HepG2 (cell line): ENCODE data around the gene HHIPL1. TPM values are rescaled to one million over a fixed set of nuclear protein-coding genes. Genes with fewer than 3 reads are reported as not detected.
A peak's percentile ranks its signal among the peaks of the same experiment; 100 is the strongest.

Experiments
- ARNT ChIP-seq: fragments of 450-650 bp; IDR thresholded peaks from 2 replicates; pipeline ENCODE4 v1.6.1; 2017
- ATF1 ChIP-seq: IDR thresholded peaks from 2 replicates; pipeline ENCODE4 v1.6.1; 2016; ENCODE audit warnings: mild to moderate bottlenecking, control low read depth
- BRCA1 ChIP-seq: sonication (generic); formaldehyde crosslinking; IDR thresholded peaks from 2 replicates; pipeline ENCODE4 v1.4.0; 2020; ENCODE audit warnings: missing genetic modification reagents
- ELF1 ChIP-seq: sonication (generic); formaldehyde crosslinking; IDR thresholded peaks from 2 replicates; pipeline ENCODE4 v1.4.0; 2020; ENCODE audit warnings: missing genetic modification reagents
- GATA4 ChIP-seq: sonication (generic); IDR thresholded peaks from 2 replicates; pipeline ENCODE4 v1.6.1; 2016; ENCODE audit warnings: antibody characterized with exemption, low read depth, borderline replicate concordance
- HDAC2 ChIP-seq: sonication (generic); formaldehyde crosslinking; IDR thresholded peaks from 2 replicates; pipeline ENCODE4 v1.4.0; 2020; ENCODE audit warnings: missing genetic modification reagents
- HMG20B ChIP-seq: conservative IDR thresholded peaks from 2 replicates; pipeline ENCODE4 v1.6.1; 2016; ENCODE audit warnings: missing genetic modification reagents, missing compliant biosample characterization
- HNRNPK ChIP-seq: fragments of 200-400 bp; formaldehyde crosslinking; IDR thresholded peaks from 2 replicates; pipeline ENCODE4 v1.6.1; 2018; ENCODE audit warnings: low read length, low read depth, moderate library complexity, mild to moderate bottlenecking; ENCODE audit not compliant: poor library complexity, severe bottlenecking
- HNRNPL ChIP-seq: fragments of 200-400 bp; formaldehyde crosslinking; IDR thresholded peaks from 2 replicates; pipeline ENCODE4 v1.6.1; 2017; ENCODE audit warnings: mild to moderate bottlenecking, low read depth, low read length
- NCOA1 ChIP-seq: sonication (generic); formaldehyde crosslinking; IDR thresholded peaks from 2 replicates; pipeline ENCODE4 v1.9.0; 2021; ENCODE audit warnings: missing genetic modification reagents
- POLR2G ChIP-seq: fragments of 200-400 bp; formaldehyde crosslinking; IDR thresholded peaks from 2 replicates; pipeline ENCODE4 v1.6.1; 2018; ENCODE audit warnings: mild to moderate bottlenecking, low read depth, low read length, moderate library complexity
- SP1 ChIP-seq, 2 experiments: fragments of 450-650 bp in 1 of 2; sonication (generic) in 1 of 2; formaldehyde crosslinking in 1 of 2; IDR thresholded peaks; 2 replicates each; pipeline versions ENCODE4 v1.4.0 to v1.6.1; 2016 to 2020; ENCODE audit warnings: missing genetic modification reagents in 1 of 2
- SRY ChIP-seq: sonication (generic); formaldehyde crosslinking; IDR thresholded peaks from 2 replicates; pipeline ENCODE4 v1.8.0; 2022; ENCODE audit warnings: mild to moderate bottlenecking, missing genetic modification reagents
- STAT5B ChIP-seq: sonication (generic); formaldehyde crosslinking; IDR thresholded peaks from 2 replicates; pipeline ENCODE4 v1.4.0; 2020; ENCODE audit warnings: missing genetic modification reagents
- ZBTB49 ChIP-seq: sonication (generic); formaldehyde crosslinking; IDR thresholded peaks from 2 replicates; pipeline ENCODE4 v1.4.0; 2020; ENCODE audit warnings: missing genetic modification reagents, borderline replicate concordance
- ZFP41 ChIP-seq: sonication (generic); formaldehyde crosslinking; IDR thresholded peaks from 2 replicates; pipeline ENCODE4 v1.4.0; 2020; ENCODE audit warnings: mild to moderate bottlenecking, missing genetic modification reagents, borderline replicate concordance
- ZNF256 ChIP-seq: sonication (generic); formaldehyde crosslinking; conservative IDR thresholded peaks from 2 replicates; pipeline ENCODE4 v1.4.0; 2020; ENCODE audit warnings: missing genetic modification reagents
- ZNF337 ChIP-seq: sonication (generic); formaldehyde crosslinking; IDR thresholded peaks from 2 replicates; pipeline ENCODE4 v1.5.1; 2020; ENCODE audit warnings: missing genetic modification reagents, low read depth, mild to moderate bottlenecking, borderline replicate concordance
- ZNF570 ChIP-seq: sonication (generic); formaldehyde crosslinking; IDR thresholded peaks from 2 replicates; pipeline ENCODE4 v1.4.0; 2020; ENCODE audit warnings: mild to moderate bottlenecking, missing genetic modification reagents, borderline replicate concordance
- ZNF747 ChIP-seq: sonication (generic); formaldehyde crosslinking; IDR thresholded peaks from 2 replicates; pipeline ENCODE4 v1.8.1; 2023; ENCODE audit warnings: missing genetic modification reagents, mild to moderate bottlenecking, borderline replicate concordance
- ZNF761 ChIP-seq: sonication (generic); formaldehyde crosslinking; conservative IDR thresholded peaks from 2 replicates; pipeline ENCODE4 v1.4.0; 2020; ENCODE audit warnings: mild to moderate bottlenecking, missing genetic modification reagents
- ZSCAN21 ChIP-seq: sonication (generic); formaldehyde crosslinking; IDR thresholded peaks from 2 replicates; pipeline ENCODE4 v1.8.0; 2022; ENCODE audit warnings: mild to moderate bottlenecking, missing genetic modification reagents, moderate library complexity, borderline replicate concordance
- polyA plus RNA-seq, 8 experiments: library from polyadenylated mRNA; depleted of rRNA in 3 of 8; stranded (reverse) in 7 of 8; unstranded in 1 of 8; fragments of >200 nt; fragmentation: Illumina TruSeq in 4 of 8; extraction: Trizol in 4 of 8; gene quantifications; 2 replicates each; pipeline versions ENCODE4 v1.2.1 to v1.2.3, GENCODE V29; 2011 to 2016; ENCODE audit warnings: low read depth in 4 of 8, missing spikeins in 1 of 8, mixed read lengths in 1 of 8; ENCODE audit not compliant: insufficient read depth in 1 of 8
- total RNA-seq, 5 experiments: library from RNA; depleted of rRNA; stranded (reverse); fragments of >200 nt; fragmentation: Illumina TruSeq; extraction: Trizol; gene quantifications; 2 replicates each; pipeline ENCODE4 v1.2.3, GENCODE V29; 2016; ENCODE audit warnings: low read depth in 1 of 5
- TF ChIP-seq, protein P1 (sequence below): sonication (generic); formaldehyde crosslinking; IDR thresholded peaks from 2 replicates; pipeline ENCODE4 v1.8.0; 2023; ENCODE audit warnings: mild to moderate bottlenecking, missing genetic modification reagents
- TF ChIP-seq, protein P2 (sequence below): sonication (generic); formaldehyde crosslinking; IDR thresholded peaks from 2 replicates; pipeline ENCODE4 v1.5.0; 2020; ENCODE audit warnings: mild to moderate bottlenecking, missing genetic modification reagents, borderline replicate concordance

Gene HHIPL1
- total and polyA plus RNA-seq, 2 of the 13 experiments (the other 11 are each of a cell fraction or from before 2014, with no cell fraction given): not detected

DNA sequence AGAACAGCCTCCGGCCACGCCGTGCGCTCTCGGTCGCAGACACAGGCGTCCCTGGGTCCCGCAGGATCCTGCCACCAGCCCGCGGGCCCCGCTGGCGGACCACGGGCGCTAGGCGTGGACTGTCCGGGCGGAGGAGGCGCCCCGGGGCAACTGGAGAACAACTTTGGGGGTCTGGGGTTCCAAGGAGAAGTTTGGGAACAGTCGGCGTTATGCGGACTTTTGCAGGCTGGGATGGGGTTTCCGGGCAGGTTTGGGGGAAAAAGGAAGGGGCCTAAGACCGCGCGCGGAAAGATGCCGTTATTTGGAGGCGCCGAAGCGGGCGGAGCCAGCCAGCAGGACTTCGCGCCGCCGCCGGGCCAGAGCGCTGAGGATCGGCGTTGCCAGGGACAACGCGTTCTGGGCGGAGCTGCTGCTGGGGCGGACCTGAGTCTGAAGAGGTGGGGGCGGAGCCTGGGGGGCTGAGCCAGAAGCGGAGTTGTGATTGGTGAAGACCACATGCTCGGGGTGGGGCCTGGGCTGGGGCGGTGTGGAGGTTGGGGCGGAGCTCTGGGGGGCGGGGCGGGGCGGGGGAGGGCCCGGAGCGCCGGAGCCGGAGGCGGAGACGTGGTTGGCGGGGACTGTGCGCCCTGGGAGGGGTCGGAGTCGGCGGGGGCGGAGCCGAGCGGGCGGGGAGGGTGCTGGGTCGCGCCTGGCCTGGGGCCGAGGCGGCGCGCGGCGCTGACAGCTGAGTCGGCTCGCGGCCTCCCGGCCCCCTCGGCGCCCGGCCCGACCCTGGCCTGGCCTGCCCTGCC lies 38.9 kb downstream of the HHIPL1 start, which contains the start of gene CYP46A1 (continued):
- TF ChIP-seq, protein P1, sequence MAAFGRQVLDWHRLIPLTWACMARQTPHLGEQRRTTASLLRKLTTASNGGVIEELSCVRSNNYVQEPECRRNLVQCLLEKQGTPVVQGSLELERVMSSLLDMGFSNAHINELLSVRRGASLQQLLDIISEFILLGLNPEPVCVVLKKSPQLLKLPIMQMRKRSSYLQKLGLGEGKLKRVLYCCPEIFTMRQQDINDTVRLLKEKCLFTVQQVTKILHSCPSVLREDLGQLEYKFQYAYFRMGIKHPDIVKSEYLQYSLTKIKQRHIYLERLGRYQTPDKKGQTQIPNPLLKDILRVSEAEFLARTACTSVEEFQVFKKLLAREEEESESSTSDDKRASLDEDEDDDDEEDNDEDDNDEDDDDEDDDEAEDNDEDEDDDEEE: no peak
- TF ChIP-seq HNRNPK (peak; percentile 69), ZBTB49 (no peak), HNRNPL (no peak), ELF1 (CRISPR knock-in tag) (peak; percentile 48; the same call in 1 of the 2 replicates), ZSCAN21 (no peak), ZNF761 (no peak), POLR2G (peak; percentile 70), SP1 (IDR thresholded peaks at IDR 0.05) (no peak), SP1 (CRISPR knock-in tag; IDR thresholded peaks at IDR 0.05) (peak; percentile 77), ZNF570 (CRISPR knock-in tag) (no peak), SRY (no peak), HMG20B (no peak), ZFP41 (CRISPR knock-in tag) (no peak), ARNT (no peak), ATF1 (CRISPR knock-in tag) (peak; percentile 94), ZNF256 (no peak), GATA4 (no peak), ZNF337 (no peak), HDAC2 (CRISPR knock-in tag) (no peak), BRCA1 (CRISPR knock-in tag) (no peak), STAT5B (CRISPR knock-in tag) (no peak), ZNF747 (CRISPR knock-in tag) (peak; percentile 65; the same call in 1 of the 2 replicates), NCOA1 (CRISPR knock-in tag) (no peak)
- TF ChIP-seq, protein P2, sequence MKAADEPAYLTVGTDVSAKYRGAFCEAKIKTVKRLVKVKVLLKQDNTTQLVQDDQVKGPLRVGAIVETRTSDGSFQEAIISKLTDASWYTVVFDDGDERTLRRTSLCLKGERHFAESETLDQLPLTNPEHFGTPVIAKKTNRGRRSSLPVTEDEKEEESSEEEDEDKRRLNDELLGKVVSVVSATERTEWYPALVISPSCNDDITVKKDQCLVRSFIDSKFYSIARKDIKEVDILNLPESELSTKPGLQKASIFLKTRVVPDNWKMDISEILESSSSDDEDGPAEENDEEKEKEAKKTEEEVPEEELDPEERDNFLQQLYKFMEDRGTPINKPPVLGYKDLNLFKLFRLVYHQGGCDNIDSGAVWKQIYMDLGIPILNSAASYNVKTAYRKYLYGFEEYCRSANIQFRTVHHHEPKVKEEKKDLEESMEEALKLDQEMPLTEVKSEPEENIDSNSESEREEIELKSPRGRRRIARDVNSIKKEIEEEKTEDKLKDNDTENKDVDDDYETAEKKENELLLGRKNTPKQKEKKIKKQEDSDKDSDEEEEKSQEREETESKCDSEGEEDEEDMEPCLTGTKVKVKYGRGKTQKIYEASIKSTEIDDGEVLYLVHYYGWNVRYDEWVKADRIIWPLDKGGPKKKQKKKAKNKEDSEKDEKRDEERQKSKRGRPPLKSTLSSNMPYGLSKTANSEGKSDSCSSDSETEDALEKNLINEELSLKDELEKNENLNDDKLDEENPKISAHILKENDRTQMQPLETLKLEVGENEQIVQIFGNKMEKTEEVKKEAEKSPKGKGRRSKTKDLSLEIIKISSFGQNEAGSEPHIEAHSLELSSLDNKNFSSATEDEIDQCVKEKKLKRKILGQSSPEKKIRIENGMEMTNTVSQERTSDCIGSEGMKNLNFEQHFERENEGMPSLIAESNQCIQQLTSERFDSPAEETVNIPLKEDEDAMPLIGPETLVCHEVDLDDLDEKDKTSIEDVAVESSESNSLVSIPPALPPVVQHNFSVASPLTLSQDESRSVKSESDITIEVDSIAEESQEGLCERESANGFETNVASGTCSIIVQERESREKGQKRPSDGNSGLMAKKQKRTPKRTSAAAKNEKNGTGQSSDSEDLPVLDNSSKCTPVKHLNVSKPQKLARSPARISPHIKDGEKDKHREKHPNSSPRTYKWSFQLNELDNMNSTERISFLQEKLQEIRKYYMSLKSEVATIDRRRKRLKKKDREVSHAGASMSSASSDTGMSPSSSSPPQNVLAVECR: peak; percentile 80; the same call in 1 of the 2 replicates
